Measurements from ENCODE around the gene RPL22L1.
"Not testable (repeated sequence)": the region's sequence is repeated elsewhere in the genome, so short reads cannot be mapped to it uniquely, and the experiment has no call there.

- TF ChIP-seq POLR2A, CTCF, EP300 (IDR thresholded peaks at IDR 0.05): not testable (repeated sequence)
Observed at GRCh38 chr3:170818325-170818724, 51.7 kb downstream of the RPL22L1 start.

Measured in sigmoid colon (tissue), 4 donors.